Measurements from ENCODE around the gene ZNF57. TPM values are rescaled to one million over a fixed set of nuclear protein-coding genes. Genes with fewer than 3 reads are reported as not detected.
A peak's percentile ranks its signal among the peaks of the same experiment; 100 is the strongest.

Gene ZNF57
- total and polyA plus RNA-seq, 9 of the 15 experiments (the other 6 are each of a cell fraction or from before 2014, with no cell fraction given), result 3.9 to 13.5 (median 7.8) TPM

- TF ChIP-seq ZNF3 (CRISPR knock-in tag; IDR thresholded peaks at IDR 0.05) (no peak), ARNT (IDR thresholded peaks at IDR 0.05) (no peak), CXXC5 (CRISPR knock-in tag; IDR thresholded peaks at IDR 0.05) (peak; percentile 25; the same call in 1 of the 2 replicates), XRCC5 (IDR thresholded peaks at IDR 0.05; ENCODE audit: low read depth, low read length) (no peak), ZC3H4 (CRISPR knock-in tag; IDR thresholded peaks at IDR 0.05; ENCODE audit: borderline replicate concordance) (no peak), MBD1 (CRISPR knock-in tag; IDR thresholded peaks at IDR 0.05) (no peak), SOX6 (IDR thresholded peaks at IDR 0.05) (peak; percentile 85), CCAR2 (IDR thresholded peaks at IDR 0.05; ENCODE audit: low read depth, low read length) (no peak), PTTG1 (tag; IDR thresholded peaks at IDR 0.05; ENCODE audit: low read depth) (no peak), TCF7 (IDR thresholded peaks at IDR 0.05; ENCODE audit: borderline replicate concordance) (no peak), HMG20A (CRISPR knock-in tag; conservative IDR thresholded peaks at IDR 0.05) (no peak), ZHX1 (conservative IDR thresholded peaks at IDR 0.05; ENCODE audit: low read length) (no peak), ZNF655 (CRISPR knock-in tag; IDR thresholded peaks at IDR 0.05) (no peak), SP2 (IDR thresholded peaks at IDR 0.05; ENCODE audit: extremely low read depth, low read depth, low read length, poor library complexity, severe bottlenecking) (no peak), CEBPB (tag; IDR thresholded peaks at IDR 0.05) (peak; percentile 95), ZBTB7A (IDR thresholded peaks at IDR 0.05; ENCODE audit: borderline replicate concordance, control insufficient read depth, low read depth, low read length) (no peak), ZNF511 (CRISPR knock-in tag; IDR thresholded peaks at IDR 0.05) (no peak), ATF3 (IDR thresholded peaks at IDR 0.05) (peak; percentile 82), ATF3 (CRISPR knock-in tag; conservative IDR thresholded peaks at IDR 0.05) (no peak)
Observed at GRCh38 chr19:2865334-2866100, 35.2 kb upstream of the ZNF57 start (continued).

Measured in K562 (cell line).